GM19463 (cell line): Measurements from ENCODE around the gene CDKN3.
"Not testable (repeated sequence)": the region's sequence is repeated elsewhere in the genome, so short reads cannot be mapped to it uniquely, and the experiment has no call there.

Experiments used
- ATAC-seq: cut with Tn5 transposase; IDR thresholded peaks from one replicate; pipeline ENCODE4 v1.9.1; 2021; ENCODE audit warnings: mild to moderate bottlenecking, moderate library complexity; ENCODE audit not compliant: unreplicated experiment

CDKN3 gene

GRCh38 chr14:54369343-54369742 is 27.5 kb upstream of the CDKN3 start:
- ATAC-seq = no peak

- ATAC-seq = no peak
Observed at GRCh38 chr14:54370323-54371198, 26.2 kb upstream of the CDKN3 start.

GRCh38 chr14:54374117-54374884 is 22.5 kb upstream of the CDKN3 start:
- ATAC-seq = no peak

- ATAC-seq = no peak
Observed at GRCh38 chr14:54377501-54377900, 19.3 kb upstream of the CDKN3 start.

- ATAC-seq = not testable (repeated sequence)
Observed at GRCh38 chr14:54378893-54379292, 17.9 kb upstream of the CDKN3 start.

GRCh38 chr14:54380558-54380957 is 16.2 kb upstream of the CDKN3 start:
- ATAC-seq = not testable (repeated sequence)

- ATAC-seq = no peak
Observed at GRCh38 chr14:54381821-54382220, 15.0 kb upstream of the CDKN3 start.

- no peak for ATAC-seq
Observed at GRCh38 chr14:54383835-54384234, 13.0 kb upstream of the CDKN3 start.

GRCh38 chr14:54385556-54385955 is 11.3 kb upstream of the CDKN3 start:
- no peak for ATAC-seq

GRCh38 chr14:54387328-54387727 is 9.5 kb upstream of the CDKN3 start:
- no peak for ATAC-seq

- ATAC-seq = no peak
Observed at GRCh38 chr14:54392131-54392859, 4.5 kb upstream of the CDKN3 start.

- not testable (repeated sequence) for ATAC-seq
Observed at GRCh38 chr14:54392986-54393884, 3.6 kb upstream of the CDKN3 start.

- no peak for ATAC-seq
Observed at GRCh38 chr14:54394596-54394995, 2.2 kb upstream of the CDKN3 start.

GRCh38 chr14:54395284-54395683 is 1.5 kb upstream of the CDKN3 start:
- ATAC-seq = no peak

- ATAC-seq = no peak
Observed at GRCh38 chr14:54395716-54396115, 1.1 kb upstream of the CDKN3 start.

- no peak for ATAC-seq
Observed at GRCh38 chr14:54396183-54396492, 669 bp upstream of the CDKN3 start.

- ATAC-seq = no peak
Observed at GRCh38 chr14:54399560-54399959, 2.8 kb downstream of the CDKN3 start.

GRCh38 chr14:54403401-54404005 is 6.7 kb downstream of the CDKN3 start:
- not testable (repeated sequence) for ATAC-seq

GRCh38 chr14:54410215-54410614 is 13.4 kb downstream of the CDKN3 start:
- no peak for ATAC-seq

- ATAC-seq = no peak
Observed at GRCh38 chr14:54411371-54411770, 14.6 kb downstream of the CDKN3 start.
